ENCODE measurements around the gene SMAP1.
"Not testable (repeated sequence)": the region's sequence is repeated elsewhere in the genome, so short reads cannot be mapped to it uniquely, and the experiment has no call there.

SMAP1 gene

DNA sequence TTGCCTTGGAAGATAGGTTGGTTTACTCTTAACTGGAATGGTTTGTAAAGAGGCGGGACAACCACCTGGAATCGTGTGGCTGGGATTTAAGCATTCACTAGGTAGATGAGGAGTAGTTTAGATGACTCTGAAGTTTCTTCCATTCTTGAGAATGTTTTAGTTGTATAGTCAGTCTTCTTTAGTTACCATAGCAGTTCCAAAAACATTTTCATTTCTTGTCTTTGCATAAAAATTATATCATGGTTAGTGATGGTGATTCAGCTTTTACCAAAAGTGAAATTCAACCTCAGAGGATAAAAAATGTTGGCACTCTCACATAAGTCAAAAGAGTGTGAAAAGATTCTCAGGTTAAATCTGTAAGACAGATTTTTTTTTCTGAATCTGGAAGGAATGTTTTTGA, 70.3 kb downstream of the SMAP1 start:
- Mint-ChIP-seq H3K4me3 (no peak overlapping the region), H3K36me3 (peaks cover 49% of the 10 kb centered on the region), H3K27me3 (no peaks in the 10 kb centered on the region), H3K9me3 (peaks cover 3% of the 10 kb centered on the region), H3K4me1 (peaks cover 2% of the 10 kb centered on the region), H3K27ac (no peak overlapping the region)
- no peak for ATAC-seq (ENCODE audit: low read depth)
- DNase-seq (ENCODE audit: low spot score in 2 of 2), result no peak

DNA sequence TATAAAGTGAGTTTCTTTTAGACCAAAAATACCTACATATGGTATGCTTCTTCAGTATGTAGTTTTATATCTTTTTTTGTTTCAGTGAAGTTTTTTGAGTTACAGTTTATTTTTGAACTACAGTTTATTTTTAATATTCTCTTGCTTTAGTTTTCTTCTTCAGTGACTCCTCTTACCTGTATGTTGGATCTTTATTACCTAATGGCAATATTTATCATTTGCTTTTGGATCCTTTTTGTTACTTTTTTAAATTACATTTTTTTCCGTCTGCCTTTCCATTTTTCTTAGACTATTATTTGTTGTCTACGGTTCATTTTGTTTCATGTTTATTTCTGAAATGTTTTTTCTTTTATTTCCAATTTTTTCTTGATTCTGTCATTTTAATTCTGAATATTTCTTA, 71.9 kb downstream of the SMAP1 start:
- Mint-ChIP-seq H3K4me3 (no peak overlapping the region), H3K36me3 (peaks cover 45% of the 10 kb centered on the region), H3K9me3 (peaks cover 4% of the 10 kb centered on the region), H3K27ac (no peak overlapping the region), H3K4me1 (peaks cover 2% of the 10 kb centered on the region), H3K27me3 (no peaks in the 10 kb centered on the region)
- no peak for ATAC-seq (ENCODE audit: low read depth)
- no peak for DNase-seq (ENCODE audit: low spot score in 2 of 2)

DNA sequence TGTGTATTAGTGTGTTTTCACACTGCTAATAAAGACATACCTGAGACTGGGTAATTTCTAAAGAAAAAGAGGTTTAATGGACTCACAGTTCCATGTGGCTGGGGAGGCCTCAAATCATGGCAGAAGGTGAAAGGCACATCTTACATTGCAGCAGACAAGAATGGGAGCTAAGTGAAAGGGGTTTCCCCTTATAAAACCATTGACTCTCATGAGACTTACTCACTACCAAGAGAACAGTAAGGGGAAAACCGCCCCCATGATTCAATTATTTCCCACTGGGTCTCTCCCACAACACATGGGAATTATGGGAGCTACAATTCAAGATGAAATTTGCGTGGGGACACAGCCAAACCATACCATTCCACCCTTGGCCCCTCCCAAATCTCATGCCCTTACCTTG, 73.1 kb downstream of the SMAP1 start:
- H3K4me3 Mint-ChIP-seq; DNase-seq (ENCODE audit: low spot score in 2 of 2); H3K27me3 Mint-ChIP-seq; ATAC-seq (ENCODE audit: low read depth); H3K4me1 Mint-ChIP-seq; H3K9me3 Mint-ChIP-seq; H3K27ac Mint-ChIP-seq: not testable (repeated sequence)
- peaks cover 48% of the 10 kb centered on the region for H3K36me3 Mint-ChIP-seq

DNA sequence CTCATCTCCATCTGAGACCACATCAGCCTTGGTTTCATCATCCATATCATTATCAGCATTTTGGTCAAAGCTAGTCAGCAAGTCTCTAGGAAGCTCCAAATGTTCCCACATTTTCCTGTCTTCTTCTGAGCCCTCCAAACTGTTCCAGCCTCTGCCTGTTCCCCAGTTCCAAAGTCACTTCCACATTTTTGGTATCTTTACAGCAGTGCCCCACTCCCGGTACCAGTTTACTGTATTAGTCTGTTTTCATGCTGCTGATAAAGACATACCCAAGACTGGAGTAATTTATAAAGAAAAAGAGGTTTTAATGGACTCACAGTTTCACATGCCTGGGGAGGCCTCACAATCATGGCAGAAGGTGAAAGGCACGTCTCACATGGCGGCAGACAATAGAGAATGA, 74.8 kb downstream of the SMAP1 start:
- not testable (repeated sequence) for H3K9me3 Mint-ChIP-seq, H3K4me1 Mint-ChIP-seq

DNA sequence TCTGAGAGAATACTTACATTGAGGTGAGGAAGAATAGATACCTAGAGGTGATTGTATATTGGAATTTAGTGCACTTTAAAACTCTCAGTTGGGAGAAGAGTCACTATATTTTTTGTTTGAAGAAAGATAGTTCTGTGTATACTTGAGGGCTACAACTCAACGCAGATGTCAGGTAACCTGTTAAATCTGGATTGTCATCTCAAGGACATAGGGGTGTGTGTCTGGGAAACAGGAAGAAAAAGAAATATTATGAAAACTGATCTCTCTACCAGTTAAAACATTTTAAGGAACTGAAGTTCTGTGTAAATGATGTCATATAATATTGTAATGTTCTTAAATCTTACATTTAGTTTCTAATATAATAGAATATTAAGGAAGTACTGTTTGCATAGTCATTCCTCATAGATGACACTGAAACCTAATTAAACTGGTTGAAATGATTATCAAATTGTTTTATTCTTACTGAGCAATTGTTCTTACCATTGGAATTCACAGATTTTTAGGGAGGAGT, 86.2 kb downstream of the SMAP1 start:
- H3K9me3 Mint-ChIP-seq, result peaks cover 2% of the 10 kb centered on the region

More for the DNA sequence above, 74.8 kb downstream of the SMAP1 start:
- DNase-seq (ENCODE audit: low spot score in 2 of 2); H3K27me3 Mint-ChIP-seq; H3K4me3 Mint-ChIP-seq; H3K27ac Mint-ChIP-seq; ATAC-seq (ENCODE audit: low read depth): not testable (repeated sequence)
- peaks cover 49% of the 10 kb centered on the region for H3K36me3 Mint-ChIP-seq

DNA sequence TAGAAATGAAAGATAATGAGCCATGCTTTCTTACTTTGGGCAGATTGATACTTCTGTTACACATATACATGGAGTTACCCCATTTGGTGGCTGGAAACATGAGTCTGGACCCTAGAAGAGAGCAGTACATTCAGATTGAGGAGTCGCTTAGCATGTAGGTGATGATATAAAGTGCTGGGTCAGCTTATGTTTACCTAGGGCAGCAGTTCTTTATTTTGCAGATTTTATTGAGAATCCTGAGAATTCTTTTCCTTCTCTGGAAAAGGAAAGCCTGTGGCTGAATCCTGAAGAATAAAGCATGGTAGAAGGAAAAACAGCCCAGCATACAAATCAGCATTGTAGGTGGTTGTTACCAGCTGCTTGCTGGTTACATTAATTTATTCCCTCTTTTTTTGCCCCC, 91.2 kb downstream of the SMAP1 start:
- Mint-ChIP-seq H3K27me3 (no peaks in the 10 kb centered on the region), H3K9me3 (peaks cover 2% of the 10 kb centered on the region), H3K4me1 (no peaks in the 10 kb centered on the region), H3K4me3 (no peak overlapping the region), H3K36me3 (peaks cover 21% of the 10 kb centered on the region), H3K27ac (no peak overlapping the region)
- DNase-seq (ENCODE audit: low spot score in 2 of 2) (no peak), ATAC-seq (ENCODE audit: low read depth) (no peak)

More for the DNA sequence above, 86.2 kb downstream of the SMAP1 start:
- no peaks in the 10 kb centered on the region for H3K27me3 Mint-ChIP-seq
- no peak for DNase-seq (ENCODE audit: low spot score in 2 of 2)
- no peak overlapping the region for H3K27ac Mint-ChIP-seq
- no peak overlapping the region for H3K4me3 Mint-ChIP-seq
- ATAC-seq (ENCODE audit: low read depth), result no peak
- peaks cover 25% of the 10 kb centered on the region for H3K36me3 Mint-ChIP-seq
- H3K4me1 Mint-ChIP-seq, result peaks cover 6% of the 10 kb centered on the region

DNA sequence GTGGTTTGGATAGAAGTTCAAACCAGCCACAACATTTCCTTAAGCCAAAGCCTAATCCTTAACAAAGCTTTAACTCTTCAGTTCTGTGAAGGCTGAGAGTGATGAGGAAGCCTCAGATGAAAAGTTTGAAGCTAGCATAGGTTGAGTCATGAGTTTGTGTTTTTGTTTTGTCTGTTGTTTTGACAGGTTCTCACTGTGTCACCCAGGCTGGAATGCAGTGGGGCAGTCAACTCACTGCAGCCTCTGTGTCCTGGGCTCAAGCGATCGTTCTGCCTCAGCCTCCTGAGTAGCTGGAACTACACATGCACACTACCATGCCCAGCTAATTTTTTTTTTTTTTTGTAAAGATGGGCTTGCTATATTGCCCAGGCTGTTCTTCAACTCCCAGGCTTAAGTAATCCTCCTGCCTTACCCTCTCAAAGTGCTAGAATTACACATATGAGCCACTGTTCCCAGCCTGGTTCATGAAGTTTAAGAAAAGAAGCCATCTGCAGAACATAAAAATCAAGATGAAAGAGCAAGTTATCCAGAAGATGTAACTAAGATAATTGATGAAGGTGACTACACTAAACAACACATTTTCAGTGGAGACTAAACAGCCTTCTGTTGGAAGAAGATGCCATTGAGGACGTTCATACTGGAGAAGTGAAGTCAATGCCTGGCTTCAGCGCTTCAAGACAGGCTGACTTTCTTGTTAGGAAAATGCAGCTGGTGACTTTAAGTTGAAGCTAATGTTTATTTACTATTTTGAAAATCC, 96.2 kb downstream of the SMAP1 start:
- Mint-ChIP-seq H3K4me3 (no peak overlapping the region), H3K27ac (no peak overlapping the region), H3K4me1 (no peaks in the 10 kb centered on the region), H3K27me3 (no peaks in the 10 kb centered on the region), H3K9me3 (peaks cover 2% of the 10 kb centered on the region), H3K36me3 (peaks cover 18% of the 10 kb centered on the region)
- no peak for ATAC-seq (ENCODE audit: low read depth)
- DNase-seq (ENCODE audit: low spot score in 2 of 2), result no peak

DNA sequence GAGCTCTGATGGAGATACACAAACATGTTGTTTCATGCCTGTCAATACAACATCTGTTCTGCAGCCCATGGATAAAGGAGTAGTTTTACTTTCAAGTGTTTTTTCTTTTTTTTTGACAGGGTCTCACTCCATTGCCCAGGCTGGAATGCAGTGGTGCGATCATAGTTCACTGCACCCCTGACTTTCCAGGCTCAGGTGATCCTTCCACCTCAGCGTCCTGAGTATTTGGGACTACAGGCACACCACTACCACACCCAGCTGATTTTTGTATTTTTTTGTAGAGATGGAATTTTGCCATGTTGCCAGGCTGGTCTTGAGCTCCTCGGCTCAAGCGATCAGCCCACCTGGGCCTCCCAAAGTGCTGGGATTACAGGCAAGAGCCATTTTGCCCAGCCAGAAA, 97.0 kb downstream of the SMAP1 start:
- no peaks in the 10 kb centered on the region for H3K4me1 Mint-ChIP-seq
- H3K4me3 Mint-ChIP-seq, result no peak overlapping the region
- peaks cover 3% of the 10 kb centered on the region for H3K9me3 Mint-ChIP-seq
- H3K36me3 Mint-ChIP-seq, result peaks cover 23% of the 10 kb centered on the region
- no peak overlapping the region for H3K27ac Mint-ChIP-seq
- H3K27me3 Mint-ChIP-seq, result no peaks in the 10 kb centered on the region
- ATAC-seq (ENCODE audit: low read depth) (no peak), DNase-seq (ENCODE audit: low spot score in 2 of 2) (no peak)

DNA sequence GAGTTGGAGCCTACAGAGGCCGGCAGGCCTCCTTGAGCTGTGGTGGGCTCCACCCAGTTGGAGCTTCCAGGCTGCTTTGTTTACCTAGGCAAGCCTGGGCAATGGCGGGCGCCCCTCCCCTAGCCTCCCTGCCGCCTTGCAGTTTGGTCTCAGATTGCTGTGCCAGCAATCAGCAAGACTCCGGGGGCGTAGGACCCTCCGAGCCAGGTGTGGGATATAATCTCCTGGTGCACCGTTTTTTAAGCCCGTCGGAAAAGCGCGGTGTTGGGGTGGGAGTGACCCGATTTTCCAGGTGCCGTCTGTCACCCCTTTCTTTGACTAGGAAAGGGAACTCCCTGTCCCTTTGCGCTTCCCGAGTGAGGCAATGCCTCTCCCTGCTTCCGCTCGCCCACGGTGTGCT, 103.7 kb downstream of the SMAP1 start:
- DNase-seq (ENCODE audit: low spot score in 2 of 2), result not testable (repeated sequence)

DNA sequence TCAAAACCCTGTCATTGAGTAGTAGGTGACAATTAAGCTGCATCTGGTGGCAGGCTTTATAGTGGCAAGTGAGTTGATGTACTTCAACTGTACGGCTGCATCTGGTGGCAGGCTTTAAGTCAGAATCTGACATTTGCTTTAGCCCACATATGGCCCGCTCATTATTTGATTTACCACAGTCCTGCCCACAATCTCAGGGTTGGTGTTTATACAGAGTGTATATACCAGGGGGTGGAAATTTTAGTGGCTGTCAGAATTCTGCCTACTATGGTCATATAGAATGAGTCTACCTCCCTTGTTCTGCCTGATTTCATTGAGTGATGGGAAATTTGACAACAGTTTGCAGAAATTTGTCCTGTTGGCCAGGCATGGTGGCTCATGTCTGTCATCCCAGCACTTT, 112.3 kb downstream of the SMAP1 start:
- Mint-ChIP-seq H3K27ac (no peak overlapping the region), H3K36me3 (peaks cover 43% of the 10 kb centered on the region), H3K4me1 (peaks cover 2% of the 10 kb centered on the region), H3K9me3 (peaks cover 3% of the 10 kb centered on the region), H3K4me3 (no peak overlapping the region), H3K27me3 (no peaks in the 10 kb centered on the region)
- ATAC-seq (ENCODE audit: low read depth), result no peak
- DNase-seq (ENCODE audit: low spot score in 2 of 2), result no peak

More for the DNA sequence above, 103.7 kb downstream of the SMAP1 start:
- not testable (repeated sequence) for H3K4me1 Mint-ChIP-seq; H3K27me3 Mint-ChIP-seq; ATAC-seq (ENCODE audit: low read depth); H3K4me3 Mint-ChIP-seq; H3K9me3 Mint-ChIP-seq; H3K27ac Mint-ChIP-seq
- H3K36me3 Mint-ChIP-seq, result peaks cover 36% of the 10 kb centered on the region

DNA sequence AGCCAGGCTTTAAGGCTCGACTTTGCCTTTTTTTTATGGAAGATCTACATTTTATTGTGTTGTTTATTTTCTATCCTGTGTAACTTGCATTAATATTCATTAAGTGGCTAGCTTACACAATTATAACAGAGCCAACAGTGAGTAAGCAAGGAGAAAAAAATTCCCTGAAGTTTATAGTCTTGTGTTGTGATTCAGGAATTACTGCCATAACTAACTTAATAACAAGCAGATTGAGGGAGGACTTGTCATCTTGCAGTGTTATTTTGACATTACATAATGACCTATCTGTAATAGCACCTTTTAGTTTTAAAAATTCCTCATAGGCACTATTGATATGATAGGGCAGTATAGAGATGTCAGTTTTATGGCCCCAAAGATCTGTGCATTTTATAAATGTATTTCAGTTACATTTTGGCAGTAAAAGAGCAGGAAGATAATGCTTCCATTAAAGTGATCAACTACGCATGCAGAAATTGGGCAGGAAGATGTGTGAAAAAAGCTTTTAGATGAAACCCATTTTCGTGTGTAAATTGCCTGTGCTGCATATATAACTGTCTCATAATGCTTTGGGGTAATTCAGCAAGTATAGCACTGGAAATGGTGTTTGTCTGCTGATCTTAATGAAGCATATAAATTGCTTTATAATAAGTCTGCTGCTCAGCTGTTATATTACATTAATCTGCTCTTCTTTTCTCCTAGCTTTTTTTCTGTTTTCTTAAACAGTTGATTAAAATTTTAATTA, 123.0 kb downstream of the SMAP1 start:
- no peak overlapping the region for H3K27ac Mint-ChIP-seq
- H3K4me3 Mint-ChIP-seq, result no peak overlapping the region
- peaks cover 19% of the 10 kb centered on the region for H3K36me3 Mint-ChIP-seq
- H3K4me1 Mint-ChIP-seq, result peaks cover 2% of the 10 kb centered on the region
- peaks cover 10% of the 10 kb centered on the region for H3K9me3 Mint-ChIP-seq
- ATAC-seq (ENCODE audit: low read depth), result no peak
- H3K27me3 Mint-ChIP-seq, result no peaks in the 10 kb centered on the region
- no peak for DNase-seq (ENCODE audit: low spot score in 2 of 2)

DNA sequence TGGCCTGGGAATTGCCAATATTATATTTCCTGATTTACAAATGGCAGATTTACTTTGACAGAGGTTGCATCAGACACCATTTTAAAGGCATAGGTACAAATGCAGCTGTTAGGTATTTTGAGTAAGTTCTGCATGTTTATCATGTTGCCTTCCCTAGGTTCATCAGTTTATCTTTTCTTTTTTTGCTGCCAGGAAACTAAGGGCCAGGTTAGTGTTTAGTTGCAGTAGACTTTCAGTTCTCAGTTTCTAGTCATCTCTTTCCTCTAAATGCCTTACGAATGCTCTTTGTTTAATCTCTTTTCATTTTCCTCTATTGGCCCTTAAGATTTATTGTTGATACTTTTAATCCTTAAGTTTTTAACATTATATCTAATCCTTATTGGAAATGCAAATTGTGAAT, 129.9 kb downstream of the SMAP1 start:
- Mint-ChIP-seq H3K27ac (peak overlapping the region; percentile 80), H3K4me1 (peaks cover 7% of the 10 kb centered on the region), H3K27me3 (no peaks in the 10 kb centered on the region), H3K4me3 (no peak overlapping the region), H3K9me3 (peaks cover 4% of the 10 kb centered on the region), H3K36me3 (peaks cover 42% of the 10 kb centered on the region)
- ATAC-seq (ENCODE audit: low read depth) (no peak), DNase-seq (ENCODE audit: low spot score in 2 of 2) (no peak)

DNA sequence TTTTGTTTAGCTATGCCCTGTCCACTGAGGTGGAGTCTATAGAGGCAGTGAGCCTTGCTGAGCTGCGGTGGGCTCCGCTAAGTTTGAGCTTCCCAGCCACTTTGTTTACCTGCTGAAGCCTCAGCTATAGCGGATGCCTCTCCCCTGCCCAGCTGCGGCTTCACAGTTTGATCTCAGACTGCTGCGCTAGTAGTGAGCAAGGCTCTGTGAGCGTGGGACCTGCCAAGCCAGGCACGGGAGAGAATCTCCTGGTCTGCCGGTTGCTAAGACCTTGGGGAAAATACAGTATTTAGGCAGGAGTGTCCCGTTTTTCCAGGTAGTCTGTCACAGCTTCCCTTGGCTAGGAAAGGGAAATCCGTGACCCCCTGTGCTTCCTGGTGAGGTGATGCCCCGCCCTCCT, 138.4 kb downstream of the SMAP1 start:
- Mint-ChIP-seq H3K9me3 (peaks cover 3% of the 10 kb centered on the region), H3K4me3 (no peak overlapping the region), H3K4me1 (peaks cover under 1% of the 10 kb centered on the region), H3K27me3 (no peaks in the 10 kb centered on the region), H3K27ac (no peak overlapping the region), H3K36me3 (peaks cover 47% of the 10 kb centered on the region)
- DNase-seq (ENCODE audit: low spot score in 2 of 2) (no peak), ATAC-seq (ENCODE audit: low read depth) (no peak)

DNA sequence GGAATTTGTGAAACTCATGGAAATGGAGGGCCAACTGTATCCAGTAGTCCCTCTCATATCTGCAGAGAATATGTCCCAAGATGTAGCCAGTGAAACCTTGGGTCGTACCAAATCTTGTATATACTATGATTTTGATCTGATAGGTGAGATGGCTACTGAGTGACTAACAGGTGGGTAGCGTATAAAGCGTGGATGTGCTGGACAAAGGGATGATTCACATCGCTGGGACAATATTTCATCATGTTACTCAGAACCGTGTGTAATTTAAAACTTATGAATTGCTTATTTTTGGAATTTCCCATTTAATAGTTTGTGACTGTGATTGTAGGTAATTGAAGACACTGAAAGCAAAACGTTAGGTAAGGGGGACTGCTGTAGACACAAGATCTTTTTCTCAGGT, 144.1 kb downstream of the SMAP1 start:
- Mint-ChIP-seq H3K4me1 (no peaks in the 10 kb centered on the region), H3K4me3 (no peak overlapping the region), H3K27me3 (no peaks in the 10 kb centered on the region), H3K36me3 (peaks cover 22% of the 10 kb centered on the region), H3K9me3 (no peaks in the 10 kb centered on the region), H3K27ac (no peak overlapping the region)
- DNase-seq (ENCODE audit: low spot score in 2 of 2) (no peak), ATAC-seq (ENCODE audit: low read depth) (no peak)
